Nephron progenitor cell (in vitro differentiated cells): Measurements from ENCODE around the gene KPTN.

Source experiments
- DNase-seq: peaks from one replicate; pipeline ENCODE4 v3.0.0; 2021
- H3K27ac Mint-ChIP-seq: 2 replicates; pipeline ENCODE4 v1.8.0; 2021; ENCODE audit warnings: mild to moderate bottlenecking, moderate library complexity, mixed read lengths
- H3K27me3 Mint-ChIP-seq: 2 replicates; pipeline ENCODE4 v1.8.0; 2021; ENCODE audit warnings: mild to moderate bottlenecking, low read depth, mixed read lengths; ENCODE audit not compliant: poor library complexity
- H3K36me3 Mint-ChIP-seq: 2 replicates; pipeline ENCODE4 v1.8.0; 2021; ENCODE audit warnings: low read depth, mixed read lengths
- H3K4me1 Mint-ChIP-seq: 2 replicates; pipeline ENCODE4 v1.8.0; 2021; ENCODE audit warnings: mixed read lengths
- H3K4me3 Mint-ChIP-seq: 2 replicates; pipeline ENCODE4 v1.8.0; 2021; ENCODE audit warnings: mild to moderate bottlenecking, moderate library complexity, mixed read lengths
- H3K9me3 Mint-ChIP-seq: 2 replicates; pipeline ENCODE4 v1.8.0; 2021; ENCODE audit warnings: mild to moderate bottlenecking, moderate library complexity, mixed read lengths
- CTCF ChIP-seq: fragments of 200-600 bp; sonication (generic); IDR thresholded peaks from 2 replicates; pipeline ENCODE4 v1.5.0; 2021; ENCODE audit warnings: antibody characterized with exemption

Gene KPTN

DNA sequence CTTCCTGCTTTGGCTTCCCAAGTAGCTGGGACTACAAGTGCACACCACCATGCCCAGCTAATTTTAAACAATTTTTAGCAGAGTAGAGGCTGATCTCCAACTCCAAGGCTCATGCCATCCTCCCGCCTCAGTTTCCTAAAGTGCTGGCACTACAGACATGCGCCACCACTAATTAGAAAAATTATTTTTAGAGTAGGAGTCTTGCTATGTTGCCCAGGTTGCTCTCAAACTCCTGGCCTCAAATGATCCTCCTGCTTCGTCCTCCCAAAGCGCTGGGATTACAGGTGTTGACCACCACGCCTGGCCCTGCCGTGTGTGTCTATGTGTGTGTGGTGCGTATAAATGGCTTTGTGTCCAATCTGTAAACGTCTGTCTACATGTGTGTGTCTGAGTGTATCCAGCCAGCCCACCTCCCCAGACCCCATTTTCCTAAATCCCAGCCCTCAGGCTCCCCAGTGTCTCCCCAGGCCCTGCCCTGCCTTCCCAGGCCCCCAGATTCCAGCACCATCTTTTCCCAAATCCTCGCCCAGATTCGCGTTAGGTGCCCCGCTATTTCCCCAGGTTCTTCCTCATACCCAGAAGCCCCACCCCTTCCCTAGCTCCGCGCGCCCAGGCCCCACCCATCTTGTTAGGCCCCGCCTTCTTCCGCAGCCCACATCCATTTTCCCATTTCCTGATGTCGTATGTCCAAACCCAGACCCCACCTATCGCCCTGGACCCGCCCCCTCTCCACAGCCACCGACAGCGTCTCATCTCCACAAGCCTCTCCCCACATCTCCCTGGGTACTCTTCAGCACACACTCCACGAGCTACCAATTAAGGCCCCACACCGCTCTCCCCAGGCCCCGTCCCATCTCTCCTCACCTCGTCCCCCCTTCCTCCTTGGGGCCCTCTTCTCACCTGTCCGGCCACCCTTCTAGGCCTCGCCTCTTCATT, 37.2 kb downstream of the KPTN start:
- Mint-ChIP-seq H3K27ac (no peak overlapping the region), H3K4me3 (peak overlapping the region; percentile 53), H3K4me1 (peaks cover 28% of the 10 kb centered on the region), H3K9me3 (peaks cover 9% of the 10 kb centered on the region), H3K36me3 (no peaks in the 10 kb centered on the region), H3K27me3 (peaks cover 100% of the 10 kb centered on the region)
- peak; percentile 62 for DNase-seq
- TF ChIP-seq CTCF: no peak

GRCh38 chr19:47445937-47446402, 38.0 kb downstream of the KPTN start:
- no peak overlapping the region for H3K27ac Mint-ChIP-seq
- peak overlapping the region; percentile 51 for H3K4me3 Mint-ChIP-seq
- DNase-seq: peak; percentile 76
- TF ChIP-seq CTCF: no peak
- H3K36me3 Mint-ChIP-seq: no peaks in the 10 kb centered on the region
- peaks cover 9% of the 10 kb centered on the region for H3K9me3 Mint-ChIP-seq
- H3K4me1 Mint-ChIP-seq: peaks cover 28% of the 10 kb centered on the region
- peaks cover 100% of the 10 kb centered on the region for H3K27me3 Mint-ChIP-seq

- Mint-ChIP-seq H3K9me3 (peaks cover 9% of the 10 kb centered on the region), H3K4me1 (peaks cover 28% of the 10 kb centered on the region)
Observed at GRCh38 chr19:47445527-47445926, 38.5 kb downstream of the KPTN start.

DNA sequence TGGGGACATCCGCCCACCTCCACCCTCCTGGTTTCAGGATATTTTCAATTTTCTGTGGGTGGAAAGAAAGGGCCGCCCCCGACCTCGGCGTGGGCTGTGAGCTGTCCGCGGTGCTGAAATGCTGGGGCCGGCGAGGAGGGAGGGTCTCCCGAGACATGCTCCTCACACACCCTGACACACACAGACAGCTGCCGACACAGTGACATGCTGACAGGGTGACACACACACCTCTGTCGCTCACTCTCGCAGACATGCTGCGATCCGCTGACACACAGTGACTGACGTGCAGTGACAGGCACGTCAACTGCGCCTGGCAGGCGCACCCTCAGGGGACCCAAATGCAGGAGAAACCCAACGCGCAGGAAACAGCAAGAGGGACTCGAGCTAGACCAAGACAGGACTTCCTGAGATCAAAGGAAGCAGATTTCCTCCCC, 39.6 kb downstream of the KPTN start:
- no peak overlapping the region for H3K4me3 Mint-ChIP-seq
- no peak for TF ChIP-seq CTCF
- H3K27ac Mint-ChIP-seq: no peak overlapping the region
- peak; percentile 90 for DNase-seq
- H3K36me3 Mint-ChIP-seq: no peaks in the 10 kb centered on the region
- peaks cover 28% of the 10 kb centered on the region for H3K4me1 Mint-ChIP-seq
- H3K27me3 Mint-ChIP-seq: peaks cover 97% of the 10 kb centered on the region
- peaks cover 9% of the 10 kb centered on the region for H3K9me3 Mint-ChIP-seq

More at GRCh38 chr19:47445527-47445926, 38.5 kb downstream of the KPTN start:
- Mint-ChIP-seq H3K27ac (no peak overlapping the region), H3K4me3 (peak overlapping the region; percentile 51), H3K27me3 (peaks cover 98% of the 10 kb centered on the region), H3K36me3 (no peaks in the 10 kb centered on the region)
- TF ChIP-seq CTCF: no peak
- DNase-seq: no peak

DNA sequence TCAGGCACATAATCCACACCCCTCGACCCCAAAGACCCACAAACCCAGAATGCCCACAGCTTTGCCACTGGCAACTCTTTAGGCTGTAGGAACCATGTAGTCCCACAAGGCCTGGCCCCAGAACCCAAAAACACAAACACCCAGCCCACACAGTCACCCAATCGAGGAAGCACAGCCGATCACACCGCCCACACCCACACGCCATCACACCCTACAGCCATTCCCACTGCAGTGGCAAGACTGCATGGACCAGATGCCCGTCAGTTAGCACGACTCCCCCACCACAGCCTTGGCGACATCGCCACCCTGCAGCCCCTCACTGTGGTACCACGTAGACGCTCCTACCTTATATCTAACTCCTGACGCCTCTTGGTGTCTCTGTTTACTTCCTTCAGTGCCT, 40.7 kb downstream of the KPTN start:
- Mint-ChIP-seq H3K27me3 (peaks cover 89% of the 10 kb centered on the region), H3K27ac (no peak overlapping the region), H3K9me3 (peaks cover 9% of the 10 kb centered on the region), H3K4me3 (no peak overlapping the region), H3K36me3 (no peaks in the 10 kb centered on the region), H3K4me1 (peaks cover 28% of the 10 kb centered on the region)
- no peak for TF ChIP-seq CTCF
- DNase-seq: no peak
